ENCODE data around the gene SNAI1.

The SNAI1 gene

DNA sequence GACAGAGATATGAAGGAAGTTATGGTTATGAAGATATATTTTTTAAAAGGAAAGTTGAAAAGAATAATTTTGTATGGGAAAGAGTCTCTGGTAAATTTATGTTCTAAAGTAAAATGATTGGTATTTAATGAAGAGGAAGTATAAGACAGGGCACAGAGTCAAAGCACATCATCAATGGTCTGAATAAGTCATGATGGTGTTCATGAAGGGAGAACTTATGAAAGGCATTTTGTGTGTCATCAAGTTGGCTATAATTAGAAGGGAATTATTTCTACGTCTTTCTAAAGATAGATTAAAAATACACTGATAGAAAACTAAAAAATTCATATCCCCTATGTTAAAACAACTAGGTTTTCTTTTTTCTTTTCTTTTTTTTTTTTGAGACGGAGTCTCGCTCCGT, 21.4 kb upstream of the SNAI1 start:
- H3K9me3 ChIP-seq (ENCODE audit: insufficient read depth, low read length), result no peaks in the 10 kb centered on the region
- no peak overlapping the region for H3K27ac ChIP-seq (ENCODE audit: low read depth, low read length)
- TF ChIP-seq, protein P1, sequence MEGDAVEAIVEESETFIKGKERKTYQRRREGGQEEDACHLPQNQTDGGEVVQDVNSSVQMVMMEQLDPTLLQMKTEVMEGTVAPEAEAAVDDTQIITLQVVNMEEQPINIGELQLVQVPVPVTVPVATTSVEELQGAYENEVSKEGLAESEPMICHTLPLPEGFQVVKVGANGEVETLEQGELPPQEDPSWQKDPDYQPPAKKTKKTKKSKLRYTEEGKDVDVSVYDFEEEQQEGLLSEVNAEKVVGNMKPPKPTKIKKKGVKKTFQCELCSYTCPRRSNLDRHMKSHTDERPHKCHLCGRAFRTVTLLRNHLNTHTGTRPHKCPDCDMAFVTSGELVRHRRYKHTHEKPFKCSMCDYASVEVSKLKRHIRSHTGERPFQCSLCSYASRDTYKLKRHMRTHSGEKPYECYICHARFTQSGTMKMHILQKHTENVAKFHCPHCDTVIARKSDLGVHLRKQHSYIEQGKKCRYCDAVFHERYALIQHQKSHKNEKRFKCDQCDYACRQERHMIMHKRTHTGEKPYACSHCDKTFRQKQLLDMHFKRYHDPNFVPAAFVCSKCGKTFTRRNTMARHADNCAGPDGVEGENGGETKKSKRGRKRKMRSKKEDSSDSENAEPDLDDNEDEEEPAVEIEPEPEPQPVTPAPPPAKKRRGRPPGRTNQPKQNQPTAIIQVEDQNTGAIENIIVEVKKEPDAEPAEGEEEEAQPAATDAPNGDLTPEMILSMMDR (IDR thresholded peaks at IDR 0.05; ENCODE audit: insufficient read depth, low read length, poor library complexity, severe bottlenecking), result no peak
- TF ChIP-seq EZH2phosphoT487 (conservative IDR thresholded peaks at IDR 0.05; ENCODE audit: low read length), result no peak
- no peak overlapping the region for H3K4me2 ChIP-seq (ENCODE audit: low read depth, low read length, poor library complexity, severe bottlenecking)
- H2AFZ ChIP-seq (ENCODE audit: low read depth, low read length, severe bottlenecking), result no peak overlapping the region
- H4K20me1 ChIP-seq (ENCODE audit: low read depth, low read length), result no peaks in the 10 kb centered on the region
- H3K9me2 ChIP-seq (replicated peaks; ENCODE audit: insufficient read depth, low read length), result no peaks in the 10 kb centered on the region
- H3K4me3 ChIP-seq (ENCODE audit: insufficient read depth, low read length, poor library complexity, severe bottlenecking), result no peak overlapping the region
- H3K9ac ChIP-seq (ENCODE audit: low read length), result no peak overlapping the region
- no peaks in the 10 kb centered on the region for H3K79me2 ChIP-seq (ENCODE audit: insufficient read depth, low read length)
- H3F3A ChIP-seq (ENCODE audit: insufficient read depth), result peaks cover 4% of the 10 kb centered on the region
- H3K27me3 ChIP-seq (ENCODE audit: low read length), result no peaks in the 10 kb centered on the region
- no peaks in the 10 kb centered on the region for H3K36me3 ChIP-seq (ENCODE audit: low read length)

- H3K4me2 ChIP-seq (ENCODE audit: low read depth, low read length, poor library complexity, severe bottlenecking), result no peak overlapping the region
- no peak for TF ChIP-seq EZH2phosphoT487 (conservative IDR thresholded peaks at IDR 0.05; ENCODE audit: low read length)
- TF ChIP-seq, protein P1 (IDR thresholded peaks at IDR 0.05; ENCODE audit: insufficient read depth, low read length, poor library complexity, severe bottlenecking), result peak; percentile 84
Observed at GRCh38 chr20:49964964-49965780, 17.6 kb upstream of the SNAI1 start.

GRCh38 chr20:49965781-49966305, 16.9 kb upstream of the SNAI1 start:
- H3F3A ChIP-seq (ENCODE audit: insufficient read depth), result no peaks in the 10 kb centered on the region
- TF ChIP-seq, protein P1 (IDR thresholded peaks at IDR 0.05; ENCODE audit: insufficient read depth, low read length, poor library complexity, severe bottlenecking), result no peak
- TF ChIP-seq EZH2phosphoT487 (conservative IDR thresholded peaks at IDR 0.05; ENCODE audit: low read length), result no peak
- no peak overlapping the region for H3K4me2 ChIP-seq (ENCODE audit: low read depth, low read length, poor library complexity, severe bottlenecking)
- no peak overlapping the region for H3K4me3 ChIP-seq (ENCODE audit: insufficient read depth, low read length, poor library complexity, severe bottlenecking)
- no peaks in the 10 kb centered on the region for H4K20me1 ChIP-seq (ENCODE audit: low read depth, low read length)
- no peaks in the 10 kb centered on the region for H3K36me3 ChIP-seq (ENCODE audit: low read length)
- no peak overlapping the region for H2AFZ ChIP-seq (ENCODE audit: low read depth, low read length, severe bottlenecking)
- H3K9me3 ChIP-seq (ENCODE audit: insufficient read depth, low read length), result no peaks in the 10 kb centered on the region
- H3K9ac ChIP-seq (ENCODE audit: low read length), result no peak overlapping the region
- no peaks in the 10 kb centered on the region for H3K79me2 ChIP-seq (ENCODE audit: insufficient read depth, low read length)
- no peaks in the 10 kb centered on the region for H3K27me3 ChIP-seq (ENCODE audit: low read length)
- no peak overlapping the region for H3K27ac ChIP-seq (ENCODE audit: low read depth, low read length)
- no peaks in the 10 kb centered on the region for H3K9me2 ChIP-seq (replicated peaks; ENCODE audit: insufficient read depth, low read length)

More at GRCh38 chr20:49964964-49965780, 17.6 kb upstream of the SNAI1 start:
- H3K9me2 ChIP-seq (replicated peaks; ENCODE audit: insufficient read depth, low read length), result no peaks in the 10 kb centered on the region
- no peak overlapping the region for H3K9ac ChIP-seq (ENCODE audit: low read length)
- H3K9me3 ChIP-seq (ENCODE audit: insufficient read depth, low read length), result no peaks in the 10 kb centered on the region
- H3K79me2 ChIP-seq (ENCODE audit: insufficient read depth, low read length), result no peaks in the 10 kb centered on the region
- no peaks in the 10 kb centered on the region for H4K20me1 ChIP-seq (ENCODE audit: low read depth, low read length)
- H3K36me3 ChIP-seq (ENCODE audit: low read length), result no peaks in the 10 kb centered on the region
- H3K27ac ChIP-seq (ENCODE audit: low read depth, low read length), result no peak overlapping the region
- H2AFZ ChIP-seq (ENCODE audit: low read depth, low read length, severe bottlenecking), result no peak overlapping the region
- H3K4me3 ChIP-seq (ENCODE audit: insufficient read depth, low read length, poor library complexity, severe bottlenecking), result no peak overlapping the region
- H3K27me3 ChIP-seq (ENCODE audit: low read length), result no peaks in the 10 kb centered on the region
- H3F3A ChIP-seq (ENCODE audit: insufficient read depth), result no peaks in the 10 kb centered on the region
